ENCODE results near the gene MRPL51.

Gene MRPL51

DNA sequence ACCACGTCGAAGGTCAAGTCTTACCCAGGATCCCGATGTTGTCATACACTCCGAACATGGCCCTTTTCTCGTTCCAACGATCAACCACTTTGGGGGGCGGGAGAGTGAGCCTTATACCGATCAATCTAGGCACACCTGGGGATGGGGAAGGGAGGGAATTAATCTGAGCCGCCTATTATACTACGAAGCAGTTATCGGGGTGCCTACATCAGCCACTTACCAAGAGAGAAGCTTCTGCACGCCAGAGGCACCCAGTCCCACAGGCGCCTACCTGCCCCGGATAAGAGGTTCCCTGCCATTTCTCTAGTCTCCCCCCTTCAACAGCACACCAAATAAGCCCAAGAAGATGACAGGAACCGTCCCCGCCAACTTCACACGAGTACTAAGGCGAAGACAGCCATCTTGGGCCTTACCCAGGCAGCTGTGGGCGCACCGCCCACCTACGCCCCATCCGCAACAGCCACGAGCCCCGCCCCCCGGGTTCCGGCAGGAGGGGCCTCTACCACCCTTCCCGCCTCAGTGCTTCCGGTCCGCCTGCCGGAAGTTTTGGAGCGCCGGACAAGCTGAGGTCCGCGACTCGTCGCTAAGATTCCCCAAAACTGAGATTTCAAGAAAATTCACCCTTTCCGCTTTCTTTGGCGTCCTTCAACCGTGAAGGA is at the start of gene MRPL51:
Gene MRPL51 (minus strand): TSS at position 425 of the 659 bp plus-strand sequence. CDS start 126 bp downstream, at position 299.
- no peaks in the 10 kb centered on the region for H3K27me3 ChIP-seq (ENCODE audit: insufficient read depth, low read length, poor library complexity)
- H3K9me3 ChIP-seq (ENCODE audit: insufficient read depth, low read length, severe bottlenecking), result no peaks in the 10 kb centered on the region
- H3K4me2 ChIP-seq (ENCODE audit: insufficient read depth, low read length), result peak within 1 kb of the TSS; percentile 72
- H3K4me3 ChIP-seq (ENCODE audit: low read depth in 1 of 2, low read length in 2 of 2), result peak within 1 kb of the TSS; percentile 63 to 75
- peak within 1 kb of the TSS; percentile 98 for H3K27ac ChIP-seq (ENCODE audit: low read length)
- ATAC-seq (ENCODE audit: insufficient read depth, low read depth), result peak; percentile 79
- TF ChIP-seq EZH2 (IDR thresholded peaks at IDR 0.05; ENCODE audit: borderline replicate concordance, low read depth, low read length, severe bottlenecking), result no peak
- TF ChIP-seq, protein P1, sequence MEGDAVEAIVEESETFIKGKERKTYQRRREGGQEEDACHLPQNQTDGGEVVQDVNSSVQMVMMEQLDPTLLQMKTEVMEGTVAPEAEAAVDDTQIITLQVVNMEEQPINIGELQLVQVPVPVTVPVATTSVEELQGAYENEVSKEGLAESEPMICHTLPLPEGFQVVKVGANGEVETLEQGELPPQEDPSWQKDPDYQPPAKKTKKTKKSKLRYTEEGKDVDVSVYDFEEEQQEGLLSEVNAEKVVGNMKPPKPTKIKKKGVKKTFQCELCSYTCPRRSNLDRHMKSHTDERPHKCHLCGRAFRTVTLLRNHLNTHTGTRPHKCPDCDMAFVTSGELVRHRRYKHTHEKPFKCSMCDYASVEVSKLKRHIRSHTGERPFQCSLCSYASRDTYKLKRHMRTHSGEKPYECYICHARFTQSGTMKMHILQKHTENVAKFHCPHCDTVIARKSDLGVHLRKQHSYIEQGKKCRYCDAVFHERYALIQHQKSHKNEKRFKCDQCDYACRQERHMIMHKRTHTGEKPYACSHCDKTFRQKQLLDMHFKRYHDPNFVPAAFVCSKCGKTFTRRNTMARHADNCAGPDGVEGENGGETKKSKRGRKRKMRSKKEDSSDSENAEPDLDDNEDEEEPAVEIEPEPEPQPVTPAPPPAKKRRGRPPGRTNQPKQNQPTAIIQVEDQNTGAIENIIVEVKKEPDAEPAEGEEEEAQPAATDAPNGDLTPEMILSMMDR (IDR thresholded peaks at IDR 0.05; ENCODE audit: borderline replicate concordance, extremely low read depth, low read length, poor library complexity, severe bottlenecking), result no peak
- peak within 1 kb of the TSS; percentile 94 for H3K9ac ChIP-seq (ENCODE audit: low read depth, low read length)
- H2AFZ ChIP-seq (ENCODE audit: low read depth, low read length), result peak within 1 kb of the TSS; percentile 80
- H3K79me2 ChIP-seq (ENCODE audit: insufficient read depth, low read length), result peaks cover 47% of the 10 kb centered on the region
- peak; percentile 93 for DNase-seq
- no peaks in the 10 kb centered on the region for H4K20me1 ChIP-seq (ENCODE audit: insufficient read depth, low read length)
- H3K4me1 ChIP-seq (ENCODE audit: insufficient read depth, low read length), result peaks cover 44% of the 10 kb centered on the region
- peaks cover 34% of the 10 kb centered on the region for H3K36me3 ChIP-seq (ENCODE audit: insufficient read depth, low read length)

DNA sequence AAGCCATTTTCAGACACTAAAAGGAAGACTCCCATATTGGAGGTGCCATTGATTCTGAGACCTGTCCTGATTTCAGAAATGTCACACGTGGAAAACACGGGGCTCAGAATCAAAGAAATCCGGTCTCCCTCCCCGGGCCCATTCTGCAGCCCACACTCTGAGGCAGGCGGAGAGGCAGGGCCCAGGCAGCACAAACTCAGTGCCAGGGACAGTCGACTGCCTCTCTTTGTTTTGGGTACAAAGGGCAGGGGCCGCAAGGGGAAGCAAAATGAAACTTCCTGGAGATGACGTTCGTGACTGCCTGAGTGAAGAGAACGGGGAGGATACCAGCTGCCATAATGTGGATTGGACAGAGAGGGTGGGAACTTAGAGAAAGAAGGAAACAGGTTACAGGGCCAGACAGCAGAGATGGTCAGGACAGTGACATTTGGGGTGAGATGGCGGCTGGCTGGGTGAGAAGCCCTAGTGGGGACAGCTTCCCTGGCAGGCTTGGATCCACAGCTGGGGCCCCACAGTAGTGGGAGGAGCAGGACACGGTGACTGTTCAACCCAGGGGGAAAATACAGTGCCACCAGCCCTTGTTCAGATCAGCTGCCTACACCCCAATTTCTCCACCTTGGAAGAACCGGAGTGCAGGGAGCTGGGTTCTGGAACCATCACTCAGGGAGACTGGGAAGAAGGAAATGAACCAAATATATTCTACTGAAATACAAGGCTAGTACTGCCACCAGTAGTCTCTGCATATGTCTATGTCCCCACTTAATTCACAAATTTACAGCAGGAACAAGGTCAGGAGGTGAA is 49.3 kb upstream of the MRPL51 start:
- no peak overlapping the region for H3K4me3 ChIP-seq (ENCODE audit: low read depth in 1 of 2, low read length in 2 of 2)
- peaks cover 33% of the 10 kb centered on the region for H4K20me1 ChIP-seq (ENCODE audit: insufficient read depth, low read length)
- no peak overlapping the region for H3K4me2 ChIP-seq (ENCODE audit: insufficient read depth, low read length)
- no peak for DNase-seq
- H3K9ac ChIP-seq (ENCODE audit: low read depth, low read length), result no peak overlapping the region; the same call in 1 of the 2 replicates
- H3K36me3 ChIP-seq (ENCODE audit: insufficient read depth, low read length), result peaks cover 65% of the 10 kb centered on the region
- H3K4me1 ChIP-seq (ENCODE audit: insufficient read depth, low read length), result peaks cover 56% of the 10 kb centered on the region
- TF ChIP-seq EZH2 (IDR thresholded peaks at IDR 0.05; ENCODE audit: borderline replicate concordance, low read depth, low read length, severe bottlenecking), result no peak
- TF ChIP-seq, protein P1 (IDR thresholded peaks at IDR 0.05; ENCODE audit: borderline replicate concordance, extremely low read depth, low read length, poor library complexity, severe bottlenecking), result no peak
- peaks cover 6% of the 10 kb centered on the region; the same call in 1 of the 2 replicates for H3K79me2 ChIP-seq (ENCODE audit: insufficient read depth, low read length)
- H3K27me3 ChIP-seq (ENCODE audit: insufficient read depth, low read length, poor library complexity), result no peaks in the 10 kb centered on the region
- H3K9me3 ChIP-seq (ENCODE audit: insufficient read depth, low read length, severe bottlenecking), result no peaks in the 10 kb centered on the region
- H2AFZ ChIP-seq (ENCODE audit: low read depth, low read length), result no peak overlapping the region
- peak overlapping the region; percentile 51 for H3K27ac ChIP-seq (ENCODE audit: low read length)
- ATAC-seq (ENCODE audit: insufficient read depth, low read depth), result no peak

DNA sequence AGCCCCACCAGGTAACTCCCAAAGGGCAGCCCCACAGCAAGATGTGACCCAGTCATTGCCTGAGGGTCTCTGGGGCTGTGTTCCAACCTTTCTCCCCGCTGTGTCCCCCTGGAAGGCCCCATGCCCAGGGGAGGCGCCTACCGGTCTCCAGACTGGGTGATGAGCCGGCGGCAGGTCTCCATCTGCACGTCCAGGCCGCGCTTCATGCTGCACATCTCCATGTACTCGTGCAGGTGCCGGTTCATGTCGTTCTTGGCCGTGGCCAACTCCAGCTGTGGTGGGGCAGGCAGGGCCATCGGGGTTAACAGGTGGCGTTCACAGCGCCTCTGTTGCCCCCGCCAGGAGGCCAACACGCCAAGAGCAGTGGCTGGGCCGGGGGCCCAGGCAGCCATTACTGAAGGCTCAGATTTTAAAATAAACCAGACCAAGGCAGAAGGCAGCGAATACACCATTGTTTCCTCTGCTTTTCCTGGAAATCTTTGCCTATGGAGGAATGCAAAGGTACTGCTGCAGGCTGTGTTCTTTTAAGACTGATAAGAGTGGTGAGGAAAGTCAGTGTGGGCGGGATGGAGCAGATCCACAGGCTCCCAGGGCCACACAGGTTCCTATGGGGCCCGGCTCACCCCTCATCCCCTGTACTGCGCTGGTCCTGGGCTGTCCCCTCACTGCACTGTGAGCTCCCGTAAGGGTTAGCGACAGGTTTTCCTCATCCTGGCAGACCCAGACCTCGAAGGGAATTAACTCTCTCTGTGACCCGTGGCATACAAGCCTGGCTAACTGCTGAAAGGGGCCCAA is 48.5 kb upstream of the MRPL51 start:
- DNase-seq (no peak), ATAC-seq (ENCODE audit: insufficient read depth, low read depth) (no peak)
- Histone ChIP-seq H3K4me2 (ENCODE audit: insufficient read depth, low read length) (peak overlapping the region; percentile 63), H3K27me3 (ENCODE audit: insufficient read depth, low read length, poor library complexity) (no peaks in the 10 kb centered on the region), H3K36me3 (ENCODE audit: insufficient read depth, low read length) (peaks cover 66% of the 10 kb centered on the region), H3K27ac (ENCODE audit: low read length) (peak overlapping the region; percentile 51), H2AFZ (ENCODE audit: low read depth, low read length) (no peak overlapping the region), H3K79me2 (ENCODE audit: insufficient read depth, low read length) (peaks cover 15% of the 10 kb centered on the region), H3K9ac (ENCODE audit: low read depth, low read length) (peak overlapping the region; percentile 42), H3K4me3 (ENCODE audit: low read depth in 1 of 2, low read length in 2 of 2) (peak overlapping the region in 1 of 2 experiments; percentile 37; a peak in 1 of 4 replicates), H3K4me1 (ENCODE audit: insufficient read depth, low read length) (peaks cover 64% of the 10 kb centered on the region), H3K9me3 (ENCODE audit: insufficient read depth, low read length, severe bottlenecking) (no peaks in the 10 kb centered on the region), H4K20me1 (ENCODE audit: insufficient read depth, low read length) (peaks cover 42% of the 10 kb centered on the region)
- no peak for TF ChIP-seq EZH2 (IDR thresholded peaks at IDR 0.05; ENCODE audit: borderline replicate concordance, low read depth, low read length, severe bottlenecking)
- TF ChIP-seq, protein P1 (IDR thresholded peaks at IDR 0.05; ENCODE audit: borderline replicate concordance, extremely low read depth, low read length, poor library complexity, severe bottlenecking), result no peak

Data from DND-41 (cell line).